HCT116 (cell line): ENCODE results near the gene RPUSD3. TPM values are rescaled to one million over a fixed set of nuclear protein-coding genes. Genes with fewer than 3 reads are reported as not detected.

Source experiments
- ATAC-seq: fragments of 200-7000 bp; cut with Tn5 transposase; 2 replicates; pipeline ENCODE4 v1.9.1; 2020; ENCODE audit warnings: mild to moderate bottlenecking, moderate library complexity
- BruUV-seq: library from RNA; stranded (reverse); fragments of 400-500 nt; replicated peaks from 2 replicates; lab custom pipeline; 2021; lab: Mats Ljungman, UMichigan
- CTCF ChIA-PET: fragments of 300-600 bp; sonication (Branson Sonifier 250); formaldehyde crosslinking; loops from one replicate; lab custom pipeline; 2021; ENCODE audit warnings: antibody characterized with exemption; lab: Charles Lee
- POLR2A ChIA-PET: fragments of 300-600, 350-600 bp; sonication (Branson Sonifier 250); formaldehyde crosslinking; loops from one replicate; lab custom pipeline; 2021; ENCODE audit warnings: antibody characterized with exemption; lab: Charles Lee
- RAD21 ChIA-PET, 2 experiments: fragments of 300-600 bp; sonication (Branson Sonifier 250); formaldehyde crosslinking; loops; one replicate each; lab custom pipeline; 2023; ENCODE audit warnings: low total read pairs in 2 of 2; ENCODE audit not compliant: uncharacterized antibody in 2 of 2, unreplicated experiment in 2 of 2, low non-redundant PET in 1 of 2; lab: Charles Lee
- DNase-seq: peaks from one replicate; pipeline ENCODE4 v3.0.0-alpha.2; 2010; ENCODE audit warnings: low read depth, low spot score
- H2AFZ ChIP-seq: fragments of 200-600 bp; shearing (Covaris generic), sonication (generic); 2 replicates; pipeline ENCODE4 v1.6.1; 2017; ENCODE audit warnings: low read depth, mixed run types, mixed read lengths, antibody characterized with exemption, low read length; ENCODE audit not compliant: poor library complexity, severe bottlenecking
- H3K27ac ChIP-seq: 2 replicates; pipeline ENCODE4 v1.5.1; 2012; ENCODE audit warnings: low read depth, low read length
- H3K27me3 ChIP-seq: fragments of 200-600 bp; sonication (generic); 2 replicates; pipeline ENCODE4 v1.6.1; 2016; ENCODE audit warnings: mixed run types, low read length, mixed read lengths; ENCODE audit not compliant: insufficient read depth
- H3K36me3 ChIP-seq, 2 experiments: fragments of 200-500 bp in 1 of 2; fragments of 200-600 bp in 1 of 2; sonication (Bioruptor generic) in 1 of 2; sonication (generic) in 1 of 2; 2 replicates each; pipeline versions ENCODE4 v1.5.1 to v1.6.1; 2014 to 2016; ENCODE audit warnings: low read length in 2 of 2, inconsistent platforms in 1 of 2, mixed read lengths in 1 of 2, mixed run types in 1 of 2; ENCODE audit not compliant: insufficient read depth in 2 of 2, control insufficient read depth in 1 of 2
- H3K4me1 ChIP-seq, 2 experiments: fragments of 200-600 bp in 1 of 2; sonication (generic) in 1 of 2; 2 replicates each; pipeline versions ENCODE4 v1.5.1 to v1.6.1; 2012 to 2017; ENCODE audit warnings: low read length in 2 of 2, inconsistent platforms in 1 of 2, mild to moderate bottlenecking in 1 of 2, mixed read lengths in 1 of 2, mixed run types in 1 of 2, moderate library complexity in 1 of 2; ENCODE audit not compliant: insufficient read depth in 2 of 2, control insufficient read depth in 1 of 2
- H3K4me2 ChIP-seq: fragments of 200-600 bp; sonication (generic); 2 replicates; pipeline ENCODE4 v1.6.1; 2017; ENCODE audit warnings: mixed run types, low read length, mixed read lengths
- H3K4me3 ChIP-seq, 2 experiments: fragments of 200-600 bp in 1 of 2; sonication (generic) in 1 of 2; replicated peaks in 1 of 2; 2 replicates each; pipeline ENCODE4 v1.5.1; 2011 to 2016; ENCODE audit warnings: low read length in 2 of 2, control low read depth in 1 of 2, low read depth in 1 of 2, mild to moderate bottlenecking in 1 of 2, mixed read lengths in 1 of 2, mixed run types in 1 of 2
- H3K79me2 ChIP-seq: fragments of 200-600 bp; sonication (generic); 2 replicates; pipeline ENCODE4 v1.6.1; 2017; ENCODE audit warnings: mild to moderate bottlenecking, mixed run types, low read length, moderate library complexity, mixed read lengths; ENCODE audit not compliant: insufficient read depth
- H3K9ac ChIP-seq: fragments of 200-600 bp; sonication (generic); 2 replicates; pipeline ENCODE4 v1.6.1; 2016; ENCODE audit warnings: low read length, mixed read lengths
- H3K9me2 ChIP-seq: fragments of 200-600 bp; sonication (generic), shearing (Covaris generic); 2 replicates; pipeline ENCODE4 v1.6.1; 2017; ENCODE audit warnings: mixed run types, mild to moderate bottlenecking, moderate library complexity; ENCODE audit not compliant: insufficient read depth
- H3K9me3 ChIP-seq, 2 experiments: fragments of 200-500 bp in 1 of 2; fragments of 200-600 bp in 1 of 2; sonication (Bioruptor generic) in 1 of 2; sonication (generic) in 1 of 2; 2 replicates each; pipeline ENCODE4 v1.6.1; 2014 to 2017; ENCODE audit warnings: low read length in 2 of 2, mixed read lengths in 2 of 2, inconsistent platforms in 1 of 2, low read depth in 1 of 2, mild to moderate bottlenecking in 1 of 2, mixed run types in 1 of 2, moderate library complexity in 1 of 2; ENCODE audit not compliant: control insufficient read depth in 1 of 2, insufficient read depth in 1 of 2
- H4K20me1 ChIP-seq: fragments of 200-600 bp; sonication (generic), shearing (Covaris generic); 2 replicates; pipeline ENCODE4 v1.6.1; 2017; ENCODE audit warnings: mixed run types, mild to moderate bottlenecking, moderate library complexity; ENCODE audit not compliant: insufficient read depth
- CBX3 ChIP-seq: IDR thresholded peaks from 2 replicates; pipeline ENCODE4 v1.6.1; 2012; ENCODE audit warnings: low read depth
- CEBPB ChIP-seq: IDR thresholded peaks from 2 replicates; pipeline ENCODE4 v1.6.1; 2012; ENCODE audit warnings: low read depth
- EZH2 ChIP-seq: fragments of 200-600 bp; sonication (generic); IDR thresholded peaks from 2 replicates; pipeline ENCODE4 v1.6.1; 2017; ENCODE audit warnings: antibody characterized with exemption, mixed run types
- FOSL1 ChIP-seq: IDR thresholded peaks from 2 replicates; pipeline ENCODE4 v1.6.1; 2012; ENCODE audit warnings: low read depth
- JUND ChIP-seq: IDR thresholded peaks from 2 replicates; pipeline ENCODE4 v1.6.1; 2012
- MAX ChIP-seq: IDR thresholded peaks from 2 replicates; pipeline ENCODE4 v1.6.1; 2012
- POLR2AphosphoS5 ChIP-seq: IDR thresholded peaks from 2 replicates; pipeline ENCODE4 v1.6.1; 2011; ENCODE audit warnings: mild to moderate bottlenecking, low read depth, low read length, moderate library complexity
- RAD21 ChIP-seq: IDR thresholded peaks from 2 replicates; pipeline ENCODE4 v1.6.1; 2012; ENCODE audit warnings: low read depth, mild to moderate bottlenecking
- SIN3A ChIP-seq: IDR thresholded peaks from 2 replicates; pipeline ENCODE4 v1.6.1; 2012; ENCODE audit warnings: low read depth
- SP1 ChIP-seq: IDR thresholded peaks from 2 replicates; pipeline ENCODE4 v1.6.1; 2012; ENCODE audit warnings: low read depth
- SRF ChIP-seq: IDR thresholded peaks from 2 replicates; pipeline ENCODE4 v1.6.1; 2012; ENCODE audit warnings: low read depth
- YY1 ChIP-seq: IDR thresholded peaks from 2 replicates; pipeline ENCODE4 v1.6.1; 2011; ENCODE audit warnings: low read length, low read depth, moderate library complexity, mild to moderate bottlenecking; ENCODE audit not compliant: insufficient replicate concordance; ENCODE audit errors: extremely low read depth
- ZNF274 ChIP-seq: fragments of 200-500 bp; sonication (Bioruptor generic); IDR thresholded peaks from 2 replicates; pipeline ENCODE4 v1.6.1; 2014; ENCODE audit warnings: mild to moderate bottlenecking, low read depth, low read length, inconsistent platforms
- intact Hi-C: fragments of 100-400 bp; cut with micrococcal nuclease; formaldehyde crosslinking; loops from 2 replicates; pipeline ENCODE4 v1.10.0; 2022
- total RNA-seq: library from RNA; stranded (reverse); gene quantifications from one replicate; pipeline ENCODE4 v1.2.1, GENCODE V29; 2021; ENCODE audit not compliant: unreplicated experiment
- TF ChIP-seq, protein P1 (sequence below): IDR thresholded peaks from 2 replicates; pipeline ENCODE4 v1.6.1; 2012; ENCODE audit warnings: low read depth
- TF ChIP-seq, protein P2 (sequence below), 3 experiments: fragments of 200-600 bp in 1 of 3; sonication (generic) in 1 of 3; IDR thresholded peaks in 2 of 3; conservative IDR thresholded peaks in 1 of 3; 2 replicates each; pipeline ENCODE4 v1.5.1; 2012 to 2017; ENCODE audit warnings: low read depth in 2 of 3, low read length in 2 of 3, antibody characterized with exemption in 1 of 3, borderline replicate concordance in 1 of 3, control low read depth in 1 of 3, mild to moderate bottlenecking in 1 of 3, mixed read lengths in 1 of 3, mixed run types in 1 of 3, moderate library complexity in 1 of 3; ENCODE audit not compliant: insufficient read depth in 1 of 3

Gene RPUSD3
- total RNA-seq, 1 experiment from 2014 or later, result 58.0 TPM

DNA sequence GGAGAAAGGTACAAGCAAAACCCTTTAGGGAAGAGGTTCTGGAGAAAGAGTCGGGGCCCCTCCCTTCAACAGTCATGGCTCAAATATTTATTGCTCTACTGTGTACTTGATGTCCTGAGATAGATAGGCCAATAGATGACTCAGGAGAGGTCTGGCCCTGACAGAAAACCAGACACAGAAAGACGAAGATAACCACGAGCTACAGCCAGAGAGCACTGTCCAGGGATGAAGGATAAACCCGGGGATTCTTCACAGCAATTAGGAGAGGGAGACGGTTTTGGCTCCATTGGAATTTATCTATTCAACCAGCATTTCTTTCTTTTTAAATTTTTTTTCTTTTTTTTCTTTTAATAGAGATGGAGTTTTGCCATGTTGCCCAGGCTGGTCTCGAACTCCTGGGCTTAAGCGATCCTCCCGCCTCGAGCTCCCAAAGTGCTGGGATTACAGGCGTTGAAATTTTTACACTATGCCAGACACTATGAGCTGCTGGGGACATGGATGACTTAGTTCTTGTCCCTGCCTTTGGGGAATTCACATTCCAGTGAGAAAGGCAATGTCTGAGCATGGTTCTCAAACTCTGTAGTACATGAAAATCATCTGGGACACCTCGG is 40.9 kb upstream of the RPUSD3 start:
- TF ChIP-seq CBX3, result no peak
- TF ChIP-seq, protein P1, sequence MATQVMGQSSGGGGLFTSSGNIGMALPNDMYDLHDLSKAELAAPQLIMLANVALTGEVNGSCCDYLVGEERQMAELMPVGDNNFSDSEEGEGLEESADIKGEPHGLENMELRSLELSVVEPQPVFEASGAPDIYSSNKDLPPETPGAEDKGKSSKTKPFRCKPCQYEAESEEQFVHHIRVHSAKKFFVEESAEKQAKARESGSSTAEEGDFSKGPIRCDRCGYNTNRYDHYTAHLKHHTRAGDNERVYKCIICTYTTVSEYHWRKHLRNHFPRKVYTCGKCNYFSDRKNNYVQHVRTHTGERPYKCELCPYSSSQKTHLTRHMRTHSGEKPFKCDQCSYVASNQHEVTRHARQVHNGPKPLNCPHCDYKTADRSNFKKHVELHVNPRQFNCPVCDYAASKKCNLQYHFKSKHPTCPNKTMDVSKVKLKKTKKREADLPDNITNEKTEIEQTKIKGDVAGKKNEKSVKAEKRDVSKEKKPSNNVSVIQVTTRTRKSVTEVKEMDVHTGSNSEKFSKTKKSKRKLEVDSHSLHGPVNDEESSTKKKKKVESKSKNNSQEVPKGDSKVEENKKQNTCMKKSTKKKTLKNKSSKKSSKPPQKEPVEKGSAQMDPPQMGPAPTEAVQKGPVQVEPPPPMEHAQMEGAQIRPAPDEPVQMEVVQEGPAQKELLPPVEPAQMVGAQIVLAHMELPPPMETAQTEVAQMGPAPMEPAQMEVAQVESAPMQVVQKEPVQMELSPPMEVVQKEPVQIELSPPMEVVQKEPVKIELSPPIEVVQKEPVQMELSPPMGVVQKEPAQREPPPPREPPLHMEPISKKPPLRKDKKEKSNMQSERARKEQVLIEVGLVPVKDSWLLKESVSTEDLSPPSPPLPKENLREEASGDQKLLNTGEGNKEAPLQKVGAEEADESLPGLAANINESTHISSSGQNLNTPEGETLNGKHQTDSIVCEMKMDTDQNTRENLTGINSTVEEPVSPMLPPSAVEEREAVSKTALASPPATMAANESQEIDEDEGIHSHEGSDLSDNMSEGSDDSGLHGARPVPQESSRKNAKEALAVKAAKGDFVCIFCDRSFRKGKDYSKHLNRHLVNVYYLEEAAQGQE, result no peak
- TF ChIP-seq JUND, result peak; percentile 88
- peak; percentile 69 for TF ChIP-seq SP1
- no peak for TF ChIP-seq YY1
- TF ChIP-seq, protein P2, sequence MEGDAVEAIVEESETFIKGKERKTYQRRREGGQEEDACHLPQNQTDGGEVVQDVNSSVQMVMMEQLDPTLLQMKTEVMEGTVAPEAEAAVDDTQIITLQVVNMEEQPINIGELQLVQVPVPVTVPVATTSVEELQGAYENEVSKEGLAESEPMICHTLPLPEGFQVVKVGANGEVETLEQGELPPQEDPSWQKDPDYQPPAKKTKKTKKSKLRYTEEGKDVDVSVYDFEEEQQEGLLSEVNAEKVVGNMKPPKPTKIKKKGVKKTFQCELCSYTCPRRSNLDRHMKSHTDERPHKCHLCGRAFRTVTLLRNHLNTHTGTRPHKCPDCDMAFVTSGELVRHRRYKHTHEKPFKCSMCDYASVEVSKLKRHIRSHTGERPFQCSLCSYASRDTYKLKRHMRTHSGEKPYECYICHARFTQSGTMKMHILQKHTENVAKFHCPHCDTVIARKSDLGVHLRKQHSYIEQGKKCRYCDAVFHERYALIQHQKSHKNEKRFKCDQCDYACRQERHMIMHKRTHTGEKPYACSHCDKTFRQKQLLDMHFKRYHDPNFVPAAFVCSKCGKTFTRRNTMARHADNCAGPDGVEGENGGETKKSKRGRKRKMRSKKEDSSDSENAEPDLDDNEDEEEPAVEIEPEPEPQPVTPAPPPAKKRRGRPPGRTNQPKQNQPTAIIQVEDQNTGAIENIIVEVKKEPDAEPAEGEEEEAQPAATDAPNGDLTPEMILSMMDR (IDR thresholded peaks at IDR 0.05 in 2 of 3, conservative IDR thresholded peaks at IDR 0.05 in 1 of 3; ENCODE audit: borderline replicate concordance in 1 of 3, insufficient read depth in 1 of 3, low read depth in 2 of 3, low read length in 2 of 3), result peak in 1 of 3 experiments; percentile 4; a peak in 1 of 6 replicates
- 0 out of 2 replicates have a peak, but pooled peaks have one; percentile 53 for TF ChIP-seq SRF
- TF ChIP-seq FOSL1, result peak; percentile 87
- TF ChIP-seq MAX, result peak; percentile 66
- TF ChIP-seq ZNF274, result no peak
- TF ChIP-seq SIN3A, result peak; percentile 45
- TF ChIP-seq POLR2AphosphoS5, result peak; percentile 62
- no peak for TF ChIP-seq EZH2
- peak; percentile 28; the same call in 1 of the 2 replicates for TF ChIP-seq RAD21
- TF ChIP-seq CEBPB, result 0 out of 2 replicates have a peak, but pooled peaks have one; percentile 22
- Histone ChIP-seq H4K20me1 (no peaks in the 10 kb centered on the region), H2AFZ (peak overlapping the region; percentile 82), H3K9me3 (no peaks in the 10 kb centered on the region), H3K9me2 (no peaks in the 10 kb centered on the region), H3K79me2 (no peaks in the 10 kb centered on the region), H3K27me3 (no peaks in the 10 kb centered on the region), H3K36me3 (no peaks in the 10 kb centered on the region), H3K4me2 (peak overlapping the region; percentile 70), H3K9ac (peak overlapping the region; percentile 50), H3K4me3 (peak overlapping the region in 1 of 2 experiments; percentile 34; a peak in 2 of 4 replicates), H3K27ac (peak overlapping the region; percentile 82), H3K4me1 (peaks cover 17 to 31% of the 10 kb centered on the region in 2 experiments)
- TSS peak; percentile 99 for BruUV-seq
- ATAC-seq (peak; percentile 93), DNase-seq (peak; percentile 89)
- CTCF ChIA-PET, result interaction anchor here (1.1 to 3.2 kb wide), 3 partner anchors 48 to 438 kb away, joined by 3 to 10 read pairs (median 4); partner anchors contain the start of gene CRELD1
- intact Hi-C loops, result no loop called here
- POLR2A ChIA-PET, result interaction anchor here (1.2 to 1.6 kb wide), 5 partner anchors 9 to 92 kb away, joined by 4 to 6 read pairs (median 6); partner anchors contain the start of genes ARPC4, CRELD1 and IL17RE
- RAD21 ChIA-PET, result no interaction called here
